Activated naive CD4-positive, alpha-beta T cell treated with anti-CD3 and anti-CD28 coated beads, Interleukin-2, amount 50 U/mL, for 72 hours (primary cell): ENCODE measurements around the gene TSPAN7. TPM values are rescaled to one million over a fixed set of nuclear protein-coding genes. Genes with fewer than 3 reads are reported as not detected.

Experiments used
- ATAC-seq, 2 donors: fragments of 150-1000 bp; cut with Tn5 transposase; 2 replicates each; pipeline ENCODE4 v1.10.0; 2021; ENCODE audit warnings: mild to moderate bottlenecking in 2 of 2, moderate library complexity in 2 of 2
- DNase-seq, 2 donors: peaks; one replicate each; pipeline ENCODE4 v3.0.0; 2021 to 2022; ENCODE audit warnings: low spot score in 2 of 2
- H3K27ac Mint-ChIP-seq, 2 donors: one replicate each; pipeline ENCODE4 v1.8.0; 2022; ENCODE audit warnings: mild to moderate bottlenecking in 2 of 2, mixed read lengths in 2 of 2
- H3K36me3 Mint-ChIP-seq, 2 donors: one replicate each; pipeline ENCODE4 v1.8.0; 2022; ENCODE audit warnings: mixed read lengths in 2 of 2
- H3K9me3 Mint-ChIP-seq, 2 donors: one replicate each; pipeline ENCODE4 v1.8.0; 2022; ENCODE audit warnings: mixed read lengths in 2 of 2
- total RNA-seq, 2 donors: library from RNA; stranded (reverse); gene quantifications; one replicate each; pipeline ENCODE4 v1.2.3, GENCODE V29; 2022

Gene TSPAN7
- total RNA-seq, 2 donors from 2014 or later: 0.93 to 3.2 TPM

DNA sequence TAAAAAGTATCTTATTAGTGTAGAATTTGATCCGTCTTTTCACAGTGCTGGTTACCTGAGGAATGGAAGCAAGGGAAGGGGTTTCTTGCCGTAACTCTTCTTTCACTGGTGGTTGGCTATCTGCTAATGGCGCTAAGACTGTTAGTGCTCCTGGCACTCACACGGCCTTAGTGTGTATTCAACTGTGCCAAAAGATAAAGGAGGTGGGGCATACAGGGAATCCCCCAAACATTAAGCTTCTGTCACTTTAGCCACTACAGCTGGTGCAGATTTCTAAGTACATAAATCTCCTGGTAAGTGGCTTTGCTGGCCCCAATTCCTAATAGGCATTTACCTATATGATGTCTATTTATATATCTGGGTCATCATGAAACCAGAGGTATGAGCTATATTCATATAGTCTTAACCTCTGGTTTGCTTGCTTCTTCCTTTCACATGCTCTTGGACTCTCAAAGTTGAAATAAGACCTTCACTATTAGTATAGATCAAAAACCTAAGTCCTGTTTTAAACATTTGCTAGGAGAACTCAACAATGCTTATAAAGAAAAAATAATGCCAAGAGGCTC, 95.1 kb downstream of the TSPAN7 start:
- Mint-ChIP-seq H3K27ac (no peak overlapping the region), H3K36me3 (no peaks in the 10 kb centered on the region), H3K9me3 (no peaks in the 10 kb centered on the region)
- DNase-seq: no peak
- ATAC-seq: no peak

DNA sequence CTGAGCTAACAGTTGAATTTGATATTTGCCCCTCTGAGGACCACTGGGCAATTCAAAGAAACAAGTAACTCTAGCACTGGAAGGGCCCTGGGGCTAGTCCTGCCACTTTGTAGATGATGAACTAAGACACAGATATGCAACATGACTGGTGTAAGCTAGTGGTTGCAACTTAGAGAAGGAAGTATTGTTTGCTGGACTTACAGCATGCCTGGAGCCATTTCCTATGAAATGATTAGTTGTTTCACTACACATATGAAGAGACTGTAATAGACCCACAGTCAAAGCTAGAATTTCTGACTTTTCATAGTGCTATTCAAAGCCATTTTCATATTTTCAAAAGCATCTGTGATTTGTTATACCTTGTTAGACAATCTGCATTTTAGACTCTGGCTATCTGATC, 96.2 kb downstream of the TSPAN7 start:
- Mint-ChIP-seq H3K36me3 (no peaks in the 10 kb centered on the region), H3K27ac (no peak overlapping the region), H3K9me3 (no peaks in the 10 kb centered on the region)
- ATAC-seq (no peak), DNase-seq (no peak)

DNA sequence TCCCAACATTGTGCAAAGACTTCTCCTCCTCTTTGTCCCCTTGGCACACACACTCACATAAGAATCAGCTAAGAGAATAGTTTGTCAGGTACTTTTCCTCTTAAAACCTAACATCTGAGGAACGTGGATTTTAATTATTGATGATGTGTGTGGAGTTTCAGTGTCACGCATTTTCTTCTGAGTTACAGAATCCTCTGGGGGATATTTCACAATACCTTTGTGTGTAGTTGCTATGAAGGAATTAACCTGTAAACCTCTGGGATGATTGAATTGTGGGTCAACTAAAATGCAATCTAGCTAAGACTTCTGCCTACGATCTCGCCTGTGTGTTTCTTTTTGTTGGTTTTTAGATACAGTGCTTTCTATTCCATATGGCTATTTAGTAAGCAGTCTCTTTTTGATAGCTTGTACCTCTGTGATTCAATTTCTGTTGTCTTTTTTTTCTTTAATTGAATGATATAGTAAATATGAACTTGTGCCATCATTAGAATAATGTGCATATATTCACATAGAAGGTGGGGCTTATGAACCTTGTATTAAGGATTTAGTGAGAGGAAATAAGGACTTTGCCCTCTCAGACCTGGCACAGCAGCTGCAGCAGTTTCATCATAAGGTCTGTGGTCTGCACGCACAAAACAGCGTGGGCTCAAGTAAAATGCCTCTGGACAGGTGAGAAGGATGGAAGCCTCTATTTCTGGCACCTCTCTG, 99.2 kb downstream of the TSPAN7 start:
- H3K27ac Mint-ChIP-seq: no peak overlapping the region
- no peak for ATAC-seq
- no peaks in the 10 kb centered on the region for H3K9me3 Mint-ChIP-seq
- H3K36me3 Mint-ChIP-seq: no peaks in the 10 kb centered on the region
- DNase-seq: no peak

- ATAC-seq: no peak
- H3K27ac Mint-ChIP-seq: no peak overlapping the region
- DNase-seq: no peak
- no peaks in the 10 kb centered on the region for H3K9me3 Mint-ChIP-seq
- H3K36me3 Mint-ChIP-seq: no peaks in the 10 kb centered on the region
These were observed 99.7 kb downstream of the TSPAN7 start for GRCh38 chrX:38661103-38661441.

GRCh38 chrX:38661561-38661960, 100.2 kb downstream of the TSPAN7 start:
- peak in 1 of 2 donors; percentile 49 for ATAC-seq
- H3K9me3 Mint-ChIP-seq: no peaks in the 10 kb centered on the region
- no peaks in the 10 kb centered on the region for H3K36me3 Mint-ChIP-seq
- H3K27ac Mint-ChIP-seq: no peak overlapping the region
- DNase-seq: no peak

DNA sequence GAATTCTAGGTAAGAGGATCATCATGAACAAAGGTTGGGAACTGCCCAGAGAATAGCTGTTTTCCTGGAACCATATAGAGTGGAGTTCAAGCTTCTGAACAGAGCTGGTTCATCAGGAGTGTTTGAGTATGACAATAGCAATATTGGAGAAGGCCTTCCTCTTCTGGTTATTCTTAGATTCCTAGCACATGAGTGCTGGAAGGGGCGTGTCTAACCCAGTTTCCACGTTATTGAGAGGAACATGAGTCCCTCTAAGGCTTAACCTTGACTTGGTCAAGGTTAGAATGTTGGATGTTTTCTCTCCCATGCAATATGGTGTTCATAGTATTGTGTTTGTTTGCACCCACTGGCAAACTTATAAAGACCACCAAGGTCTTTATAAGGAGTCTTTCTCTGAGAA, 101.3 kb downstream of the TSPAN7 start:
- Mint-ChIP-seq H3K36me3 (no peaks in the 10 kb centered on the region), H3K27ac (no peak overlapping the region), H3K9me3 (no peaks in the 10 kb centered on the region)
- ATAC-seq (no peak), DNase-seq (no peak)

- ATAC-seq: no peak
- no peak for DNase-seq
- no peaks in the 10 kb centered on the region for H3K36me3 Mint-ChIP-seq
- H3K9me3 Mint-ChIP-seq: no peaks in the 10 kb centered on the region
- no peak overlapping the region for H3K27ac Mint-ChIP-seq
These were observed 102.9 kb downstream of the TSPAN7 start for GRCh38 chrX:38664285-38664684.

- Mint-ChIP-seq H3K27ac (no peak overlapping the region), H3K9me3 (no peaks in the 10 kb centered on the region), H3K36me3 (no peaks in the 10 kb centered on the region)
- no peak for DNase-seq
- no peak for ATAC-seq
These were observed 105.6 kb downstream of the TSPAN7 start for GRCh38 chrX:38666909-38667308.

DNA sequence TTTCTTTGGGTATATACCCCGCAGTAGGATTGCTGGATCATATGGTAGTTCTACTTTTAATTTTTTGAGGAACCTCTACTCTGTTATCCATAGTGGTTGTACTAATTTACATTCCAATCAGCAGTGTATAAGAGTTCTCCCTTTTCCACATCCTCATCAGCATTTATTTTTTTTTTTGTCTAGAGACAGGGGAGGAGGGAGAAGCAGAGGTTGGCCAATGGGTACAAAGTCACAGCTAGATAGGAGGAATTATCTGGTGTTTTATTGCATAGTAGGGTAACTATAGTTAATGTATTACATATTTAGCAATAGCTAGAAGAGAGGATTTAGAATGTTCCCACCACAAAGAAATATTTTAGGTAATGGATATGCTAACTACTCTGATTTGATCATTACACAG, 107.4 kb downstream of the TSPAN7 start:
- Mint-ChIP-seq H3K9me3 (no peaks in the 10 kb centered on the region), H3K36me3 (no peaks in the 10 kb centered on the region), H3K27ac (no peak overlapping the region)
- ATAC-seq: no peak
- DNase-seq: no peak

- no peaks in the 10 kb centered on the region for H3K36me3 Mint-ChIP-seq
- DNase-seq: no peak
- H3K27ac Mint-ChIP-seq: no peak overlapping the region
- no peak for ATAC-seq
- no peaks in the 10 kb centered on the region for H3K9me3 Mint-ChIP-seq
These were observed 108.1 kb downstream of the TSPAN7 start for GRCh38 chrX:38669428-38669827.

GRCh38 chrX:38672646-38673045, 111.3 kb downstream of the TSPAN7 start:
- ATAC-seq: no peak
- H3K27ac Mint-ChIP-seq: no peak overlapping the region
- H3K36me3 Mint-ChIP-seq: no peaks in the 10 kb centered on the region
- DNase-seq: no peak
- no peaks in the 10 kb centered on the region for H3K9me3 Mint-ChIP-seq

GRCh38 chrX:38675856-38676255, 114.5 kb downstream of the TSPAN7 start:
- H3K36me3 Mint-ChIP-seq: no peaks in the 10 kb centered on the region
- DNase-seq: no peak
- no peaks in the 10 kb centered on the region for H3K9me3 Mint-ChIP-seq
- peak in 1 of 2 donors; percentile 75 for ATAC-seq
- H3K27ac Mint-ChIP-seq: no peak overlapping the region

GRCh38 chrX:38678183-38678582, 116.8 kb downstream of the TSPAN7 start:
- H3K27ac Mint-ChIP-seq: no peak overlapping the region
- H3K9me3 Mint-ChIP-seq: no peaks in the 10 kb centered on the region
- DNase-seq (no peak), ATAC-seq (peak in 1 of 2 donors; percentile 54)
- H3K36me3 Mint-ChIP-seq: no peaks in the 10 kb centered on the region

DNA sequence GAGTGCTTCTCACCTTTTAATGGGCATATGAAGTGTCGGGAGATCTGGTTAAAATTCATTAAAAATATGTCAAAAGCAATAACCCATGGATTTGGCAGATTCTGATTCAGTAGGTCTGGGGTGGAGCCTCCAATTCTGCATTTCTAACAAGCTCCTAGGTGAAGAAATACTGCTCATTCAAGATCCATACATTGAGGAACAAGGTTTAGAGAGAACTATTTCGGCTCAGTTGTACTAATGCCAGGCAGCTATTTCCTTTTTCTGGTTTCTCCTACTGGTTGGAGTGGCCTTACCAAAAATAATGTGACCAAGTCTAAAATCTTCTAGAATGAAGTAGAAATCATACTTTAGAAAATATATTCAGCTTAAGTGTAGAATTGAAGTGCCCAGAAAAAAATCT, 117.5 kb downstream of the TSPAN7 start:
- H3K36me3 Mint-ChIP-seq: no peaks in the 10 kb centered on the region
- no peak for DNase-seq
- H3K9me3 Mint-ChIP-seq: no peaks in the 10 kb centered on the region
- no peak for ATAC-seq
- H3K27ac Mint-ChIP-seq: no peak overlapping the region

GRCh38 chrX:38679695-38680094, 118.4 kb downstream of the TSPAN7 start:
- DNase-seq: no peak
- ATAC-seq: peak in 1 of 2 donors; percentile 73
- Mint-ChIP-seq H3K36me3 (no peaks in the 10 kb centered on the region), H3K27ac (no peak overlapping the region), H3K9me3 (no peaks in the 10 kb centered on the region)

- Mint-ChIP-seq H3K27ac (no peak overlapping the region), H3K36me3 (no peaks in the 10 kb centered on the region), H3K9me3 (no peaks in the 10 kb centered on the region)
- ATAC-seq (no peak), DNase-seq (no peak)
These were observed 120.8 kb downstream of the TSPAN7 start for GRCh38 chrX:38682095-38682494.

- ATAC-seq: no peak
- H3K27ac Mint-ChIP-seq: no peak overlapping the region
- H3K36me3 Mint-ChIP-seq: peaks cover 0 to 6% of the 10 kb centered on the region in 2 donors
- DNase-seq: no peak
- peaks cover 0 to 4% of the 10 kb centered on the region in 2 donors for H3K9me3 Mint-ChIP-seq
These were observed 131.6 kb downstream of the TSPAN7 start for GRCh38 chrX:38692961-38693360.

DNA sequence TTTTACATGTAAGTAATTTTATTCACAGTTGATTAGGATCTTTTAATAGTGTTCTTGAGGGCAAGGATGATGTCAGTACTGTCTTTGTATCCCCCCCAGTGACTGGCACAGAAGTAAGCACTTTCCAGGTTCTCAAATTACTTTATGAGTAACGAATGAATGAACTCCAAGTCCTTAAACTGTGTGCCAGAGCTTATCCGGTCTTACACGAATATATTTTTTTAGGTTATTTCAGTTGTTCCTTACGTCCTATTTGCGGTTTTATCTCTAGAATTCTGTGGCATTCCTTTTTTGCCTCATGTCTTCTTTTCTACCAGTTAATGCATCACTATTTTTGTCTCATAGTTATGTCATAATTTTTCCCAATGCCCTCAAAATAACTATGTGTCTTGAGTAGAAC, 133.1 kb downstream of the TSPAN7 start:
- peaks cover 0 to 4% of the 10 kb centered on the region in 2 donors for H3K9me3 Mint-ChIP-seq
- H3K27ac Mint-ChIP-seq: no peak overlapping the region
- ATAC-seq: no peak
- peaks cover 0 to 6% of the 10 kb centered on the region in 2 donors for H3K36me3 Mint-ChIP-seq
- no peak for DNase-seq
